GM10266 (cell line): ENCODE results near the gene PPP1R13B.

Experiments used
- DNase-seq: peaks from one replicate; pipeline ENCODE4 v3.0.0; 2012; ENCODE audit errors: extremely low spot score
- CTCF ChIP-seq: IDR thresholded peaks from 2 replicates; pipeline ENCODE4 v1.5.1; 2012; ENCODE audit warnings: mild to moderate bottlenecking, low read depth; ENCODE audit not compliant: control insufficient read depth, insufficient read depth; ENCODE audit errors: missing control alignments

The PPP1R13B gene

DNA sequence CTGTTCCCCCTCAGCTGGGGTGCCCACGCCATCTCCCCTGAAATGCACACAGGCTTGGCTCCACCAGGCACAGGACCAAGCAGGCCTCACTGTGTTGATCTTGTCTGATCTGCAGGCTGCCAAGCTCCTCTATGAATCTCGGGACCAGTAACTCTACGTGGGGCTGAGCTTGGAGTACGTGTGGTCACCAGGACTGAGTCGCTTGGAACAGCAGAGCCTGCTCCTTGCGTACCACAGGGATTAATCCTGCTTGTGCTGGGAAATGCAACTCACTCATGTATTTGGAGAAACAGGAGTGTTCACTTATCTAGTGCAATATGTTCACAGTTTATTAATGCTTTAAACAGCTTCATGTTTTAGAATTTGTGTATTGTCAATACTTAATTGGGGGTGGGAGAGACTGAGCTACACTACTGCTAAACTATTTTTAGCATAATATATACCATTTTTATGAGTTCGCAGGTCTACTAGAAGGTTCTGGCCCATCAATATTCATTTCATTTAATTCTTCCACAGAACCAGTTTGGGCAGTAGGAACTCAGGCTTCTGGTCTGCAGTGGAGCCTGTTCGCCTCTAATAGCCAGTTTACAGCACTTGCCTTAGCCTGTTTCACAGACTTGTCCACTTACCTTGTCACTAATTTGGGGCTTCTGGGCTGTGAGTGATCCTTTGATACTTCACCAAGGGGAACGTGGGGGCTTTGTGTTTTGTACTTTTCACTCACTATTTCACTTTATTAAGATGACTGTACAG is 114.3 kb downstream of the PPP1R13B start:
- DNase-seq = no peak
- no peak for TF ChIP-seq CTCF

- no peak for TF ChIP-seq CTCF
- DNase-seq = peak; percentile 18
These were observed 115.2 kb downstream of the PPP1R13B start for GRCh38 chr14:103731916-103732867.

DNA sequence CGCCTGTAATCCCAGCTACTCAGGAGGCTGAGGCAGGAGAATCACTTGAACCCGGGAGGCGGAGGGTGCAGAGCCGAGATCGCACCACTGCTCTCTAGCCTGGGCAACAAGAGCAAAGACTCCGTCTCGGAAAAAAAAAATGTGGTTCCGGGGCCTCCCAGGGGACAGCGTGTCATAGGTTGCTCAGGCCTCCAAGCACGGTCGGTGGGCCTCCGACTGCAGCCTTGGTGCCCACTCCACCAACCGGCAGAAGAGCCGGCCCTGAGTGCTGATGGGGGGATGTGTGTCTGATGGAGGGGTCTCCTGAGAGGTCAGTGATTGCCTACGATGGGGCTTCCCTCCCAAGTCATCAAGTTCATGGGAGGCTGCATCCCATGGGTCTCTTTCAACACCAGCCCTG is 115.9 kb downstream of the PPP1R13B start:
- no peak for DNase-seq
- TF ChIP-seq CTCF = no peak

DNA sequence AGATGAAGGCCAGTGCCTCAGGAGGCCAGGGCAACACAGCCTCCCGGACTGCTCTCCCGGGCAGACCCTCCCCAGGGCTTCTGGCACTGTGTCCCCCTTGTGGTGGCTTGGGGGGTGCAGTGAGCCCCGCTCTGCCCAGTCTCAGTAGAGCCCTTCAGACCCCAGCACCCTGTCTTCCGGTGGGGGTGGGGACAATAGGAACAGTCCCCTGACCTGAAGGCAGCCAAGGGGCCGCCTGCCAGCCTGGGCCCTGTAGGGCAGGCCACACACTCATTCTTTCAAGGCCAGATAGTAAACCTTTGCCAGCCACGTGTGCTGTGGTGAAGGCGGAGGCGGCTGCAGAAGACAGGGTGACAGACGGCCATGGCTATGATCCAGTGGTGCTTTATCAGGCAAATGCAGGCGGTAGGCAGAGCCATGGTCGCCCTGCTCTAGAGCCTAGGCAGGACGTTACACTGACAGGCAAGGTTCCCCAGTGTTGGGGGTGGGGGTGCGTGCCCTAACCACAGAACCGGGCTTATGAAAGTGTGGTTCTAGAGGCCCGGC is 116.8 kb downstream of the PPP1R13B start:
- no peak for DNase-seq
- TF ChIP-seq CTCF = no peak

- TF ChIP-seq CTCF = no peak
- DNase-seq = no peak
These were observed 117.6 kb downstream of the PPP1R13B start for GRCh38 chr14:103729496-103730448.

DNA sequence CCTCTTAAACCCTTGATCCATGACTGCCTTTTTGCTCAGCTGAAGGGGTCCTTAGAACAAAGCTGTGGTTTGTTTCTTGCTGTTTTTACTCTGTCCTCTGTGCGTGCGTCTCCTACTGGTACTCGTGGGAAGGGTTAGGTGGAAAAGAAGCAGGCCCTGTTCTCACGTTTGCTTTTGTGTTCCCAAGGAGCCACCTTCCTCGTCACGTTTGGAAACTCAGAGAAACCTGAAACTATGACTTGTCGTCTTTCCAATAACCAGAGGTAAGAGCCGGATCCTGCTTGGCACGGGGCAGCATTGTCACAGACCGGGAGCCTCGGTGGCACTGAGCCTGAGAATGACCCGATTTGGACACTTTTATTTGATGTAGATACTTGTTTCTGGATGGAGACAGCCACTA is 118.7 kb downstream of the PPP1R13B start:
- TF ChIP-seq CTCF = no peak
- DNase-seq = no peak
